Liver (tissue), 3 donors: ENCODE data around the gene NKAIN2.

Source experiments
- GABPA ChIP-seq, 2 donors: IDR thresholded peaks in 1 of 2; conservative IDR thresholded peaks in 1 of 2; 2 replicates each; pipeline ENCODE4 v1.6.1; 2016; ENCODE audit warnings: antibody characterized with exemption in 2 of 2, mild to moderate bottlenecking in 1 of 2, moderate library complexity in 1 of 2
- HNF4G ChIP-seq: IDR thresholded peaks from 2 replicates; pipeline ENCODE4 v1.6.1; 2016; ENCODE audit warnings: antibody characterized with exemption
- JUND ChIP-seq, 2 donors: IDR thresholded peaks; 2 replicates each; pipeline ENCODE4 v1.6.1; 2016; ENCODE audit warnings: antibody characterized with exemption in 2 of 2
- NR2F2 ChIP-seq: IDR thresholded peaks from 2 replicates; pipeline ENCODE4 v1.6.1; 2016; ENCODE audit warnings: antibody characterized with exemption
- RAD21 ChIP-seq, 2 donors: IDR thresholded peaks; 2 replicates each; pipeline ENCODE4 v1.6.1; 2016; ENCODE audit warnings: antibody characterized with exemption in 2 of 2, mild to moderate bottlenecking in 2 of 2
- SP1 ChIP-seq: IDR thresholded peaks from 2 replicates; pipeline ENCODE4 v1.6.1; 2018; ENCODE audit warnings: antibody characterized with exemption, mild to moderate bottlenecking
- TAF1 ChIP-seq: conservative IDR thresholded peaks from 2 replicates; pipeline ENCODE4 v1.6.1; 2016; ENCODE audit warnings: antibody characterized with exemption, mild to moderate bottlenecking
- YY1 ChIP-seq: IDR thresholded peaks from 2 replicates; pipeline ENCODE4 v1.6.1; 2016; ENCODE audit warnings: antibody characterized with exemption, mild to moderate bottlenecking
- TF ChIP-seq, protein P1 (sequence below): fragments of 150-350 bp; IDR thresholded peaks from 2 replicates; pipeline ENCODE4 v1.5.1; 2017; ENCODE audit warnings: improper control_type of control experiment, low read depth, low read length; ENCODE audit not compliant: missing input control
- TF ChIP-seq, protein P2 (sequence below): IDR thresholded peaks from 2 replicates; pipeline ENCODE4 v1.6.1; 2016; ENCODE audit warnings: antibody characterized with exemption, mild to moderate bottlenecking
- TF ChIP-seq, protein P3 (sequence below): IDR thresholded peaks from 2 replicates; pipeline ENCODE4 v1.6.1; 2016; ENCODE audit warnings: antibody characterized with exemption
- donor health status: healthy.
- donor health status: healthy.

DNA sequence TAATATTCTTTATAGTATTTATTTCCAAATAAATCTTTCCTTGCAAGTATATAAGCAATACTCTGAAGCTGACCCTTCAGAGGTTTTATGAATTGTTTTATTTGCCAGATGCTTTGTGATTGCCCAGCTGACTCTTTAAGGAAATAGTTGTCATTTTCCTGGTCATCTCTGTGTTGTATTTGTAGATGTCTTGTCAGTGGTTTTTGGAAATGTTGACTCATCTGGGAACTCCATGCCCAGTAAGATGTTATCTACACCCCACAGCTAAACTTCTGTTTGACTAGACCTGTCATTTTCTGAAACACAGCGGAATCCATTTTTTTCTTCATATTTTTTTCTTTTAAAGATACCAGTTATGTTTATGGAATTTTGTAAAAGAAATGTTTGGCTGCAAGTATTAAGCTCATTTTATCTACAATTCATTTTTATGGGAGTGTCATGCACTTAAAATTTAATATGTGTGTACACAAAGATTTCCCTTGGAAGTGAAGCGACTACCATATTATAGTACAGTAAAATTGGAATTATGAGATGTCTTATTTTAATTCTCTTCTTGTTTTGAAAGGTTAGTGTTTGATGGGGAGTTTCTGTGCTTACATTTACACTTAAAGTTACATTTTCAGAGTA is 491.0 kb downstream of the NKAIN2 start:
- TF ChIP-seq, protein P1, sequence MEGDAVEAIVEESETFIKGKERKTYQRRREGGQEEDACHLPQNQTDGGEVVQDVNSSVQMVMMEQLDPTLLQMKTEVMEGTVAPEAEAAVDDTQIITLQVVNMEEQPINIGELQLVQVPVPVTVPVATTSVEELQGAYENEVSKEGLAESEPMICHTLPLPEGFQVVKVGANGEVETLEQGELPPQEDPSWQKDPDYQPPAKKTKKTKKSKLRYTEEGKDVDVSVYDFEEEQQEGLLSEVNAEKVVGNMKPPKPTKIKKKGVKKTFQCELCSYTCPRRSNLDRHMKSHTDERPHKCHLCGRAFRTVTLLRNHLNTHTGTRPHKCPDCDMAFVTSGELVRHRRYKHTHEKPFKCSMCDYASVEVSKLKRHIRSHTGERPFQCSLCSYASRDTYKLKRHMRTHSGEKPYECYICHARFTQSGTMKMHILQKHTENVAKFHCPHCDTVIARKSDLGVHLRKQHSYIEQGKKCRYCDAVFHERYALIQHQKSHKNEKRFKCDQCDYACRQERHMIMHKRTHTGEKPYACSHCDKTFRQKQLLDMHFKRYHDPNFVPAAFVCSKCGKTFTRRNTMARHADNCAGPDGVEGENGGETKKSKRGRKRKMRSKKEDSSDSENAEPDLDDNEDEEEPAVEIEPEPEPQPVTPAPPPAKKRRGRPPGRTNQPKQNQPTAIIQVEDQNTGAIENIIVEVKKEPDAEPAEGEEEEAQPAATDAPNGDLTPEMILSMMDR = no peak
- TF ChIP-seq, protein P2, sequence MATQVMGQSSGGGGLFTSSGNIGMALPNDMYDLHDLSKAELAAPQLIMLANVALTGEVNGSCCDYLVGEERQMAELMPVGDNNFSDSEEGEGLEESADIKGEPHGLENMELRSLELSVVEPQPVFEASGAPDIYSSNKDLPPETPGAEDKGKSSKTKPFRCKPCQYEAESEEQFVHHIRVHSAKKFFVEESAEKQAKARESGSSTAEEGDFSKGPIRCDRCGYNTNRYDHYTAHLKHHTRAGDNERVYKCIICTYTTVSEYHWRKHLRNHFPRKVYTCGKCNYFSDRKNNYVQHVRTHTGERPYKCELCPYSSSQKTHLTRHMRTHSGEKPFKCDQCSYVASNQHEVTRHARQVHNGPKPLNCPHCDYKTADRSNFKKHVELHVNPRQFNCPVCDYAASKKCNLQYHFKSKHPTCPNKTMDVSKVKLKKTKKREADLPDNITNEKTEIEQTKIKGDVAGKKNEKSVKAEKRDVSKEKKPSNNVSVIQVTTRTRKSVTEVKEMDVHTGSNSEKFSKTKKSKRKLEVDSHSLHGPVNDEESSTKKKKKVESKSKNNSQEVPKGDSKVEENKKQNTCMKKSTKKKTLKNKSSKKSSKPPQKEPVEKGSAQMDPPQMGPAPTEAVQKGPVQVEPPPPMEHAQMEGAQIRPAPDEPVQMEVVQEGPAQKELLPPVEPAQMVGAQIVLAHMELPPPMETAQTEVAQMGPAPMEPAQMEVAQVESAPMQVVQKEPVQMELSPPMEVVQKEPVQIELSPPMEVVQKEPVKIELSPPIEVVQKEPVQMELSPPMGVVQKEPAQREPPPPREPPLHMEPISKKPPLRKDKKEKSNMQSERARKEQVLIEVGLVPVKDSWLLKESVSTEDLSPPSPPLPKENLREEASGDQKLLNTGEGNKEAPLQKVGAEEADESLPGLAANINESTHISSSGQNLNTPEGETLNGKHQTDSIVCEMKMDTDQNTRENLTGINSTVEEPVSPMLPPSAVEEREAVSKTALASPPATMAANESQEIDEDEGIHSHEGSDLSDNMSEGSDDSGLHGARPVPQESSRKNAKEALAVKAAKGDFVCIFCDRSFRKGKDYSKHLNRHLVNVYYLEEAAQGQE = no peak
- no peak for TF ChIP-seq JUND (IDR thresholded peaks at IDR 0.05)
- TF ChIP-seq GABPA (IDR thresholded peaks at IDR 0.05 in 1 of 2, conservative IDR thresholded peaks at IDR 0.05 in 1 of 2) = no peak
- TF ChIP-seq YY1 = no peak
- TF ChIP-seq RAD21 (IDR thresholded peaks at IDR 0.05) = no peak
- TF ChIP-seq, protein P3, sequence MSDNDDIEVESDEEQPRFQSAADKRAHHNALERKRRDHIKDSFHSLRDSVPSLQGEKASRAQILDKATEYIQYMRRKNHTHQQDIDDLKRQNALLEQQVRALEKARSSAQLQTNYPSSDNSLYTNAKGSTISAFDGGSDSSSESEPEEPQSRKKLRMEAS = no peak
- no peak for TF ChIP-seq TAF1
- no peak for TF ChIP-seq NR2F2
- no peak for TF ChIP-seq HNF4G
- no peak for TF ChIP-seq SP1
